HG02642 (cell line): ENCODE data around the gene COA5.
A peak's percentile ranks its signal among the peaks of the same experiment; 100 is the strongest.

Source experiments
- ATAC-seq: cut with Tn5 transposase; IDR thresholded peaks from one replicate; pipeline ENCODE4 v1.9.1; 2021; ENCODE audit warnings: mild to moderate bottlenecking; ENCODE audit not compliant: unreplicated experiment, poor library complexity

Gene COA5

GRCh38 chr2:98573426-98573825 lies 34.9 kb downstream of the COA5 start:
- no peak for ATAC-seq

GRCh38 chr2:98572676-98573075 lies 35.6 kb downstream of the COA5 start:
- no peak for ATAC-seq

- no peak for ATAC-seq
Measured at GRCh38 chr2:98572211-98572610, 36.1 kb downstream of the COA5 start.

GRCh38 chr2:98571796-98572195 lies 36.5 kb downstream of the COA5 start:
- ATAC-seq: no peak

GRCh38 chr2:98571121-98571701 lies 37.1 kb downstream of the COA5 start:
- ATAC-seq: no peak

GRCh38 chr2:98570356-98570755 lies 38.0 kb downstream of the COA5 start:
- ATAC-seq: no peak

GRCh38 chr2:98569915-98570314 lies 38.4 kb downstream of the COA5 start:
- ATAC-seq: no peak

- peak; percentile 56 for ATAC-seq
Measured at GRCh38 chr2:98569197-98569793, 39.0 kb downstream of the COA5 start.

GRCh38 chr2:98568161-98568956 lies 40.0 kb downstream of the COA5 start:
- ATAC-seq: no peak

GRCh38 chr2:98565941-98566340 lies 42.4 kb downstream of the COA5 start:
- no peak for ATAC-seq

- ATAC-seq: no peak
Measured at GRCh38 chr2:98565286-98565860, 42.9 kb downstream of the COA5 start.

- no peak for ATAC-seq
Measured at GRCh38 chr2:98564541-98565132, 43.7 kb downstream of the COA5 start.

GRCh38 chr2:98563394-98563793 lies 44.9 kb downstream of the COA5 start:
- ATAC-seq: no peak

GRCh38 chr2:98561902-98562695 lies 46.2 kb downstream of the COA5 start:
- no peak for ATAC-seq

GRCh38 chr2:98561018-98561417 lies 47.3 kb downstream of the COA5 start:
- no peak for ATAC-seq

GRCh38 chr2:98560256-98560771 lies 48.0 kb downstream of the COA5 start:
- ATAC-seq: no peak

GRCh38 chr2:98559581-98559980 lies 48.7 kb downstream of the COA5 start:
- ATAC-seq: no peak

GRCh38 chr2:98558852-98559530 lies 49.3 kb downstream of the COA5 start:
- ATAC-seq: no peak

GRCh38 chr2:98556344-98557033 lies 51.8 kb downstream of the COA5 start:
- ATAC-seq: peak; percentile 67
